ENCODE data around the gene TMEM88. TPM values are rescaled to one million over a fixed set of nuclear protein-coding genes. Genes with fewer than 3 reads are reported as not detected.

The TMEM88 gene
- total RNA-seq, 4 donors from 2014 or later = 6.5 to 41.6 (median 29.6) TPM

DNA sequence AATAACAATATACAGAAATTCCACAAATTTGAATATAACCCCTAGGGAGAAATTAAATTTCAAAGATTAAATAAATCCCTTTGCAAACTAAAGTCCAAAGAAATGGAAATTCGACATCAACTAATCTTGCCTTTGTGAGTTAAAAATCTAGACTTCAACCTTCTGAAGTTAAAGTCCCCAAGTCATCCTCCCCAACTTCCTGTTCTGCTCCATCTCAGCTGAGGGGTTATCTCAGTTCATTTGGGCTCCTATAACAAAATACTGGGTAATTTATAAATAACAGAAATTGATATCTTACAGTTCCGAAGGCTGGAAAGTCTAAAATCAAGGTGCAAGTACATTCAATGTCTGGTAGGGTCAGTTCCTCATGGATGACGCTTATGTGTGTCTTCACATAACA is 43.6 kb upstream of the TMEM88 start:
- WGBS, 2 donors (ENCODE audit: low coverage in 1 of 2) = 79 to 86% methylated on average over 2 to 3 of the region's 3 CpGs
- H3K27me3 ChIP-seq = peaks cover 32% of the 10 kb centered on the region
- ATAC-seq = no peak
- no peaks in the 10 kb centered on the region for H3K4me1 ChIP-seq
- no peaks in the 10 kb centered on the region for H3K36me3 ChIP-seq
- H3K4me3 ChIP-seq = no peak overlapping the region
- TF ChIP-seq POLR2AphosphoS5 (IDR thresholded peaks at IDR 0.05) (no peak), EP300 (IDR thresholded peaks at IDR 0.05) (no peak), POLR2A (IDR thresholded peaks at IDR 0.05) (no peak)
- TF ChIP-seq, protein P1, sequence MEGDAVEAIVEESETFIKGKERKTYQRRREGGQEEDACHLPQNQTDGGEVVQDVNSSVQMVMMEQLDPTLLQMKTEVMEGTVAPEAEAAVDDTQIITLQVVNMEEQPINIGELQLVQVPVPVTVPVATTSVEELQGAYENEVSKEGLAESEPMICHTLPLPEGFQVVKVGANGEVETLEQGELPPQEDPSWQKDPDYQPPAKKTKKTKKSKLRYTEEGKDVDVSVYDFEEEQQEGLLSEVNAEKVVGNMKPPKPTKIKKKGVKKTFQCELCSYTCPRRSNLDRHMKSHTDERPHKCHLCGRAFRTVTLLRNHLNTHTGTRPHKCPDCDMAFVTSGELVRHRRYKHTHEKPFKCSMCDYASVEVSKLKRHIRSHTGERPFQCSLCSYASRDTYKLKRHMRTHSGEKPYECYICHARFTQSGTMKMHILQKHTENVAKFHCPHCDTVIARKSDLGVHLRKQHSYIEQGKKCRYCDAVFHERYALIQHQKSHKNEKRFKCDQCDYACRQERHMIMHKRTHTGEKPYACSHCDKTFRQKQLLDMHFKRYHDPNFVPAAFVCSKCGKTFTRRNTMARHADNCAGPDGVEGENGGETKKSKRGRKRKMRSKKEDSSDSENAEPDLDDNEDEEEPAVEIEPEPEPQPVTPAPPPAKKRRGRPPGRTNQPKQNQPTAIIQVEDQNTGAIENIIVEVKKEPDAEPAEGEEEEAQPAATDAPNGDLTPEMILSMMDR (IDR thresholded peaks at IDR 0.05) = no peak
- H3K9me3 ChIP-seq = no peaks in the 10 kb centered on the region
- H3K27ac ChIP-seq = no peak overlapping the region

DNA sequence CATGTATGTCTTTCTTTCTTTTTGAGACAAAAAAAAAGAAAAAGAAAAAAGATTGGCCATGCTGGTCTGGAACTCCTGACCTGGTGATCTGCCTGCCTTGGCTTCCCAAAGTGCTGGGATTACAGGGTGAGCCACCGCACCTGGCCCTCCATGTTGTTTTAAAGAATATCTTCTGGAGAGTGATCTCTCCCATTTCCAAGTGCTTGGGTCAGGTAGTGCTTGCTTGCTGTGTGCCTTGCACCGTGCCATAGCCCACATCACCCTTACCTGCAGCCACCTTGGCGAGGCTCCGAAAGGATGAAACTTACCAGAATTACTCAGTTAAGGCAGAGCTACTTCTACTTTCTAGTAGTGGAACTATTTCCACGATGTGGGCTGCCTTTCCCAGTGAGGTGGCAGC is 39.9 kb upstream of the TMEM88 start:
- H3K27me3 ChIP-seq = peaks cover 8% of the 10 kb centered on the region
- TF ChIP-seq, protein P1 (IDR thresholded peaks at IDR 0.05) = no peak
- TF ChIP-seq EP300 (IDR thresholded peaks at IDR 0.05) = no peak
- WGBS, 2 donors (ENCODE audit: low coverage in 1 of 2) = 90 to 100% methylated on average over 1 to 2 of the region's 5 CpGs
- no peaks in the 10 kb centered on the region for H3K4me1 ChIP-seq
- no peak overlapping the region for H3K27ac ChIP-seq
- H3K9me3 ChIP-seq = no peaks in the 10 kb centered on the region
- H3K36me3 ChIP-seq = no peaks in the 10 kb centered on the region
- ATAC-seq = no peak
- H3K4me3 ChIP-seq = no peak overlapping the region

DNA sequence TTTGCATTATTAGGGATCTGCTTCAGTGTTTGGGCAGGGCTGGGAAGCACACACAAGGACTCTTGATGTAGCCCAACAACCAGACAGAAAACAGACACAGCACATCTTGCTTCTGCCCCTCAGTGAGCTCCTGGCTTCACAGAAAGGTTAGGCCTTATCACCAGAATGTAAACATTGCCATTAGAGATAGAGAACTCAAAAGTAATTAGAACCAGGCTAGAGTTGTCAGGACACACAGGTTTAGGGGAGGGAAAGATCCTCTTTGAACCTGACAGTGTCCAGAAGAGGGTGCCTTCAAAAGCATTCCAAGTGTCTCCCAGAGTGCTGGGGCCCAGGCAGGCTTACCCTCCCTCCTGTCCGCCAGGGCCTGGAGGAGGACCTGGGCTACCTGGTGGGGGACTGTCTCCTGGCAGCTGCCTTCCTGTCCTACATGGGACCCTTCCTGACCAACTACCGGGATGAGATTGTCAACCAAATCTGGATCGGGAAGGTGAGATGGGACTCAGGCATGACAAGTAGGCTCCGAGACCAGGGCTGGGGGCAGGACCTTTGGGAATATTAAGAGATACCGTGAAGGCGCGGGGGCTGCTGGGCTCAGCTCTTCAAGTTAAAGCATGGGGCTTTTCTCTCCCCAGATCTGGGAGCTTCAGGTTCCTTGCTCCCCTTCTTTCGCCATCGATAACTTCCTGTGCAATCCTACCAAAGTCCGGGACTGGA is 37.8 kb upstream of the TMEM88 start:
- no peak overlapping the region for H3K4me3 ChIP-seq
- no peaks in the 10 kb centered on the region for H3K36me3 ChIP-seq
- TF ChIP-seq, protein P1 (IDR thresholded peaks at IDR 0.05) = no peak
- TF ChIP-seq POLR2AphosphoS5 (IDR thresholded peaks at IDR 0.05) = no peak
- TF ChIP-seq POLR2A (IDR thresholded peaks at IDR 0.05) = no peak
- TF ChIP-seq EP300 (IDR thresholded peaks at IDR 0.05) = no peak
- no peak overlapping the region for H3K27ac ChIP-seq
- H3K9me3 ChIP-seq = no peaks in the 10 kb centered on the region
- 56 to 67% methylated on average over 5 to 7 of the region's 10 CpGs for WGBS, 2 donors (ENCODE audit: low coverage in 1 of 2)
- ATAC-seq = no peak
- H3K4me1 ChIP-seq = no peaks in the 10 kb centered on the region
- peaks cover 8% of the 10 kb centered on the region for H3K27me3 ChIP-seq

DNA sequence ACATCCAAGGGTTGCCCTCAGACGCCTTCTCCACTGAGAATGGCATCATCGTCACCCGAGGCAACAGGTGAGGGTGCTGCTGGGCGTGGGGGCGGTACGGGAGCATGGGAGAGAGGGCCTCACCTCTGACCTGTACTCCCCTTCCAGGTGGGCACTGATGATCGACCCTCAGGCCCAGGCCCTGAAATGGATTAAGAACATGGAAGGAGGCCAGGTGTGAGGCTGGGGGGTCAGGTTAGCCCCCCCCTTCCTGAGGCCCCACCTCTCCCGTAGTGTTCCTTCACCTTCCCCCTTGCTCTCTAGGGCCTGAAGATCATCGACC is 37.3 kb upstream of the TMEM88 start:
- ATAC-seq = no peak
- Histone ChIP-seq H3K36me3 (no peaks in the 10 kb centered on the region), H3K27ac (no peak overlapping the region), H3K4me1 (no peaks in the 10 kb centered on the region), H3K4me3 (no peak overlapping the region), H3K27me3 (peaks cover 8% of the 10 kb centered on the region), H3K9me3 (no peaks in the 10 kb centered on the region)
- 82 to 100% methylated on average over 3 to 7 of the region's 9 CpGs for WGBS, 2 donors (ENCODE audit: low coverage in 1 of 2)
- TF ChIP-seq, protein P1 (IDR thresholded peaks at IDR 0.05) = no peak
- TF ChIP-seq POLR2AphosphoS5 (IDR thresholded peaks at IDR 0.05) (no peak), EP300 (IDR thresholded peaks at IDR 0.05) (no peak), POLR2A (IDR thresholded peaks at IDR 0.05) (no peak)

DNA sequence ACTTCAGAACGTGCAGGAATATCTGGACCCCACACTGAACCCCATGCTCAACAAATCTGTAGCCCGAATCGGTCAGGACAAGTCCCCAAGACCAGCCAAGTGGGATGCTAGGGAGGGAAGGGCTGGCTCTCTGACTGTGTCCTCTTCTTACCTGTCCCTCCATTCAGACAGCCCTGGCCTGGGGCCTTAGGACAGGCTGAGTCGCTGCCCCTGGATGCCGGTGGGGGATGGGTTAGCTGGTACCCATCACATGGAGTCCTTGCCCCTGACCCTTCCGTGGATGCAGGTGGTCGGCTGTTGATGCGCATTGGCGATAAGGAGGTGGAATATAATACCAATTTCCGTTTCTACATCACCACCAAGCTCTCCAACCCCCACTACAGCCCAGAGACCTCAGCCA is 36.8 kb upstream of the TMEM88 start:
- Histone ChIP-seq H3K4me3 (no peak overlapping the region), H3K4me1 (no peaks in the 10 kb centered on the region), H3K27me3 (peaks cover 8% of the 10 kb centered on the region), H3K27ac (no peak overlapping the region), H3K36me3 (no peaks in the 10 kb centered on the region), H3K9me3 (no peaks in the 10 kb centered on the region)
- TF ChIP-seq EP300 (IDR thresholded peaks at IDR 0.05) = no peak
- TF ChIP-seq, protein P1 (IDR thresholded peaks at IDR 0.05) = no peak
- TF ChIP-seq POLR2AphosphoS5 (IDR thresholded peaks at IDR 0.05) = no peak
- TF ChIP-seq POLR2A (IDR thresholded peaks at IDR 0.05) = no peak
- no peak for ATAC-seq
- WGBS, 2 donors (ENCODE audit: low coverage in 1 of 2) = 71 to 96% methylated on average over 3 to 4 of the region's 10 CpGs

All from gastroesophageal sphincter (tissue), 4 donors.